ENCODE data around the gene ZNF341.

- no peak for TF ChIP-seq EZH2 (IDR thresholded peaks at IDR 0.05; ENCODE audit: insufficient read depth, poor library complexity, severe bottlenecking)
- TF ChIP-seq EZH2phosphoT487 (IDR thresholded peaks at IDR 0.05; ENCODE audit: insufficient read depth, low read depth), result no peak
Measured at GRCh38 chr20:33822423-33822822, 90.6 kb downstream of the ZNF341 start.
